Measurements from ENCODE around the gene FABP1.

- TF ChIP-seq CTCF (IDR thresholded peaks at IDR 0.05), result no peak
- no peak for TF ChIP-seq EP300 (IDR thresholded peaks at IDR 0.05)
Measured at GRCh38 chr2:88110830-88111229, 17.0 kb downstream of the FABP1 start.
